ENCODE results near the gene CELF1. TPM values are rescaled to one million over a fixed set of nuclear protein-coding genes. Genes with fewer than 3 reads are reported as not detected.
"Not testable (repeated sequence)": the region's sequence is repeated elsewhere in the genome, so short reads cannot be mapped to it uniquely, and the experiment has no call there.

CELF1 gene
- total and polyA plus RNA-seq, 12 donors = 28.1 to 128 (median 101) TPM

- Histone ChIP-seq H3K9me3 (replicated peaks in 1 of 3) (no peaks in the 10 kb centered on the region), H3K27ac (no peak overlapping the region), H3K27me3 (no peaks in the 10 kb centered on the region), H3K4me3 (no peak overlapping the region), H3K36me3 (replicated peaks in 1 of 2) (no peaks in the 10 kb centered on the region), H3K4me1 (replicated peaks in 1 of 2) (peaks cover 3 to 7% of the 10 kb centered on the region in 2 donors)
- DNase-seq = no peak
- TF ChIP-seq, protein P1, sequence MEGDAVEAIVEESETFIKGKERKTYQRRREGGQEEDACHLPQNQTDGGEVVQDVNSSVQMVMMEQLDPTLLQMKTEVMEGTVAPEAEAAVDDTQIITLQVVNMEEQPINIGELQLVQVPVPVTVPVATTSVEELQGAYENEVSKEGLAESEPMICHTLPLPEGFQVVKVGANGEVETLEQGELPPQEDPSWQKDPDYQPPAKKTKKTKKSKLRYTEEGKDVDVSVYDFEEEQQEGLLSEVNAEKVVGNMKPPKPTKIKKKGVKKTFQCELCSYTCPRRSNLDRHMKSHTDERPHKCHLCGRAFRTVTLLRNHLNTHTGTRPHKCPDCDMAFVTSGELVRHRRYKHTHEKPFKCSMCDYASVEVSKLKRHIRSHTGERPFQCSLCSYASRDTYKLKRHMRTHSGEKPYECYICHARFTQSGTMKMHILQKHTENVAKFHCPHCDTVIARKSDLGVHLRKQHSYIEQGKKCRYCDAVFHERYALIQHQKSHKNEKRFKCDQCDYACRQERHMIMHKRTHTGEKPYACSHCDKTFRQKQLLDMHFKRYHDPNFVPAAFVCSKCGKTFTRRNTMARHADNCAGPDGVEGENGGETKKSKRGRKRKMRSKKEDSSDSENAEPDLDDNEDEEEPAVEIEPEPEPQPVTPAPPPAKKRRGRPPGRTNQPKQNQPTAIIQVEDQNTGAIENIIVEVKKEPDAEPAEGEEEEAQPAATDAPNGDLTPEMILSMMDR (IDR thresholded peaks at IDR 0.05) = no peak
- TF ChIP-seq POLR2A (IDR thresholded peaks at IDR 0.05) = no peak
- 92 to 95% (median 93%) methylated on average over 2 of the region's 2 CpGs for WGBS, 4 donors
- intact Hi-C loops (cut with DNase I) = no loop called here
These were observed 92.2 kb downstream of the CELF1 start for GRCh38 chr11:47460571-47461235.

DNA sequence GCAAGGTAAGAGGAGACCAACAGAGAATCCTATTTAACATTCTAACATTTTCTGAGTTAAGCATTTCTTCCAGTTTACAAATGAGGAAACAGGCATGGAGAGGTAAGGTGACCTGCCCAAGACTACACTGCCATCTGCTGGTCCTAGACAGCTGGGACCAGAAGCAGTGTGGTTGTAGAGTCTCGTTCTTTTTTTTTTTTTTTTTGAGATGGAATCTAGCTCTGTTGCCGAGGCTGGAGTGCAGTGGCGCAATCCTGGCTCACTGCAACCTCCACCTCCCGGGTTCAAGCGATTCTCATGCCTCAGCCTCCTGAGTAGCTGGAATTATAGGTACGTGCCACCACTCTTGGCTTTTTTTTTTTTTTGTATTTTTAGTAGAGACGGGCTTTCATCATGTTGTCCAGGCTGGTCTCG, 98.7 kb downstream of the CELF1 start:
- H3K36me3 ChIP-seq (replicated peaks in 1 of 2); H3K4me3 ChIP-seq; H3K9me3 ChIP-seq (replicated peaks in 1 of 3); H3K4me1 ChIP-seq (replicated peaks in 1 of 2); H3K27ac ChIP-seq; H3K27me3 ChIP-seq: not testable (repeated sequence)
- intact Hi-C loops (cut with DNase I) = loop anchor here (5.0 kb wide), 2 partner anchors 77 to 82 kb away; partner anchors contain the start of gene SPI1 (in 1 of the 2)
- TF ChIP-seq, protein P1 (IDR thresholded peaks at IDR 0.05) = peak; percentile 67 to 97 (median 82)
- peak; percentile 79 to 93 (median 88) for DNase-seq
- WGBS, 4 donors = 12 to 16% (median 15%) methylated on average over 8 of the region's 8 CpGs

DNA sequence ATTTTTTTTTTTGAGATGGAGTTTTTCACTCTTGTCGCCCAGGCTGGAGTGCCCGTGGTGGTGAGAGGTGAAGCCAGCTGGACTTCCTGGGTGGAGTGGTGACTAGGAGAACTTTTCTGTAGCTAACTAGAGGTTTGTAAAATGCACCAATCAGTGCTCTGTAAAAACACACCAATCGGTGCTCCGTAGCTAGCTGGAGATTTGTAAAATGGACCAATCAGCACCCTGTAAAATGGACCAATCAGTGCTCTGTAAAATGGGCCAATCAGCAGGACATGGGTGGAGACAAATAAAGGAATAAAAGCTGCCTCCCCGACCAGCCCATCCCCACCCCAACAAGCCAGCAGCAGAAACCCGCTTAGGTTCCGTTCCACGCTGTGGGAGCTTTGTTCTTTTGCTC, 99.6 kb downstream of the CELF1 start:
- 91 to 94% (median 91%) methylated on average over 8 of the region's 8 CpGs for WGBS, 4 donors
- intact Hi-C loops (cut with DNase I) = loop anchor here (5.0 kb wide), 2 partner anchors 76 to 81 kb away; partner anchors contain the start of gene SPI1 (in 1 of the 2)
- no peak for DNase-seq
- H3K4me1 ChIP-seq (replicated peaks in 1 of 2) = peaks cover 3 to 9% of the 10 kb centered on the region in 2 donors
- TF ChIP-seq POLR2A (IDR thresholded peaks at IDR 0.05) = no peak
- TF ChIP-seq, protein P1 (IDR thresholded peaks at IDR 0.05) = no peak
- H3K4me3 ChIP-seq = no peak overlapping the region
- no peaks in the 10 kb centered on the region for H3K27me3 ChIP-seq
- no peaks in the 10 kb centered on the region for H3K36me3 ChIP-seq (replicated peaks in 1 of 2)
- no peak overlapping the region for H3K27ac ChIP-seq
- H3K9me3 ChIP-seq (replicated peaks in 1 of 3) = no peaks in the 10 kb centered on the region

- no peak for DNase-seq
- intact Hi-C loops (cut with DNase I) = loop anchor here (5.0 kb wide), 2 partner anchors 75 to 80 kb away; partner anchors contain the start of gene SPI1 (in 1 of the 2)
- Histone ChIP-seq H3K4me3 (no peak overlapping the region), H3K4me1 (replicated peaks in 1 of 2) (peaks cover 3 to 9% of the 10 kb centered on the region in 2 donors), H3K27ac (no peak overlapping the region), H3K27me3 (no peaks in the 10 kb centered on the region), H3K9me3 (replicated peaks in 1 of 3) (no peaks in the 10 kb centered on the region), H3K36me3 (replicated peaks in 1 of 2) (no peaks in the 10 kb centered on the region)
- 87 to 93% (median 90%) methylated on average over 4 of the region's 4 CpGs for WGBS, 4 donors
- no peak for TF ChIP-seq POLR2A (IDR thresholded peaks at IDR 0.05)
- TF ChIP-seq, protein P1 (IDR thresholded peaks at IDR 0.05) = no peak
These were observed 100.9 kb downstream of the CELF1 start for GRCh38 chr11:47451990-47452389.

All from adrenal gland (tissue), 12 donors.